ENCODE measurements around the gene UBE2G2.

Gene UBE2G2

DNA sequence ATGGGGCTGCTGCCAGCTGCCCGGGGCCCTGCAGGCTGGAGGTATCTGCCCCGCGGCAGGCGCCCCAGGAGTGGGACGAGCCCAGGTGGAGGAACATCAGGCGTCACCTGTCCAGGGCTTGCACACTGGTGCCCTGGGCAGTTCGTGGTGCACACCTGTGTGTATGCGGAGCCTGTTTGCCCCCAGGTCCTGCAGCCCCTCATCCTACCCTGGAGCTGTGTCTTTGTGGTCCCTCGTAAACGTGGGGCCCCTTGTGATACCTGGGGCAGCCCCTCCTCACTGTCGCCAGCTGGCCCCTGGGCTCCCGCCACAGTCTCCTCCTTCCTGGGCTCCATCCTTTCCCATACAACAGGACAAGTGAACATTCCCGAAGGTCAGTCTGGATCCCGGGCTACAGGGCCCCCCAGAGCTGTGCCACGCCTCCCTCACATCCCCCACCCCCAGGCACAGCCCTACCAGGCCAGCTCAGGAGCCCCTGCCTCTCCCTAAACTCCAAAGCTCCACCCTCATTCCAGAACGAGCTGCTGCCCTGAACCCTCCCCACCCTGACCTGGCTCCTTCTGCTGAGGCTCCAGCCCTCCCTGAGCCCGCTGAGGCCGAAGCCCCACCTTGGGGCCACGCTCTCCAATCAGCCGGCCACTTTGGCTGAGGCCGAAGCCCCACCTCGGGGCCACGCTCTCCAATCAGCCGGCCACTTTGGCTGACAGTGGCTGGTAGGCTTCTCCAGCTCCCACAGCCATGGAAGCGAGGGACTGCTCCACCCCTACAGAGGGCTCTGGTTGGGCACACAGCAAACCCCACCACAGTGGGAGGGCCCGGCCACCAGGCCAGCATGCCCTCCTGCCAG is 42.6 kb downstream of the UBE2G2 start:
- TF ChIP-seq, protein P1, sequence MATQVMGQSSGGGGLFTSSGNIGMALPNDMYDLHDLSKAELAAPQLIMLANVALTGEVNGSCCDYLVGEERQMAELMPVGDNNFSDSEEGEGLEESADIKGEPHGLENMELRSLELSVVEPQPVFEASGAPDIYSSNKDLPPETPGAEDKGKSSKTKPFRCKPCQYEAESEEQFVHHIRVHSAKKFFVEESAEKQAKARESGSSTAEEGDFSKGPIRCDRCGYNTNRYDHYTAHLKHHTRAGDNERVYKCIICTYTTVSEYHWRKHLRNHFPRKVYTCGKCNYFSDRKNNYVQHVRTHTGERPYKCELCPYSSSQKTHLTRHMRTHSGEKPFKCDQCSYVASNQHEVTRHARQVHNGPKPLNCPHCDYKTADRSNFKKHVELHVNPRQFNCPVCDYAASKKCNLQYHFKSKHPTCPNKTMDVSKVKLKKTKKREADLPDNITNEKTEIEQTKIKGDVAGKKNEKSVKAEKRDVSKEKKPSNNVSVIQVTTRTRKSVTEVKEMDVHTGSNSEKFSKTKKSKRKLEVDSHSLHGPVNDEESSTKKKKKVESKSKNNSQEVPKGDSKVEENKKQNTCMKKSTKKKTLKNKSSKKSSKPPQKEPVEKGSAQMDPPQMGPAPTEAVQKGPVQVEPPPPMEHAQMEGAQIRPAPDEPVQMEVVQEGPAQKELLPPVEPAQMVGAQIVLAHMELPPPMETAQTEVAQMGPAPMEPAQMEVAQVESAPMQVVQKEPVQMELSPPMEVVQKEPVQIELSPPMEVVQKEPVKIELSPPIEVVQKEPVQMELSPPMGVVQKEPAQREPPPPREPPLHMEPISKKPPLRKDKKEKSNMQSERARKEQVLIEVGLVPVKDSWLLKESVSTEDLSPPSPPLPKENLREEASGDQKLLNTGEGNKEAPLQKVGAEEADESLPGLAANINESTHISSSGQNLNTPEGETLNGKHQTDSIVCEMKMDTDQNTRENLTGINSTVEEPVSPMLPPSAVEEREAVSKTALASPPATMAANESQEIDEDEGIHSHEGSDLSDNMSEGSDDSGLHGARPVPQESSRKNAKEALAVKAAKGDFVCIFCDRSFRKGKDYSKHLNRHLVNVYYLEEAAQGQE (IDR thresholded peaks at IDR 0.05; ENCODE audit: insufficient read depth in 1 of 2, low read depth in 2 of 2, low read length in 2 of 2) = no peak
- TF ChIP-seq FOXP2 (optimal IDR thresholded peaks at IDR 0.05; ENCODE audit: borderline replicate concordance, extremely low read depth, extremely low read length, insufficient read depth) (no peak), TAF1 (IDR thresholded peaks at IDR 0.05; ENCODE audit: borderline replicate concordance, insufficient read depth, low read length) (no peak), SIN3A (IDR thresholded peaks at IDR 0.05; ENCODE audit: borderline replicate concordance, insufficient read depth, low read length) (no peak), POLR2AphosphoS5 (IDR thresholded peaks at IDR 0.05; ENCODE audit: low read depth, low read length) (no peak)

DNA sequence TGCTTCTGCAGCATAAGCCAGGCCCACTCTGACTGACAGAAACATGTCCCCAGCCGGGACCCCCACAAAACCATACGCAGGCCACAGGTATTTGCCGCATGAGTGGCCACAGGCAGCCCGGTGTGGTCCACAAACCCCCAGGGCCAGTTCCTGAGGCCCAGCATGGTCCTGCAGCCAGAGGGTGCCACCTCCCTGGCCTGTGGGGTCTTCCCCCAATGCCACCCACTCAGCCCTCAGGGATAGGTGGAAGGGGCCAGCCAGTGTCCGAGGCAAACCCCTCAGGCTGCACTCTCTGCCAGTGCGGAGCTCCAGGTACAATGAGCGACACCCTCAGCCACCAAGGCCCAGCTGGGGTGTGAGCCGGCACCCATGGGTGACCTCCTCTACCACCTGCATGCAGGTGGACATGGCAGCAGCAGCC is 43.5 kb downstream of the UBE2G2 start:
- TF ChIP-seq SIN3A (IDR thresholded peaks at IDR 0.05; ENCODE audit: borderline replicate concordance, insufficient read depth, low read length) (no peak), TAF1 (IDR thresholded peaks at IDR 0.05; ENCODE audit: borderline replicate concordance, insufficient read depth, low read length) (no peak), POLR2AphosphoS5 (IDR thresholded peaks at IDR 0.05; ENCODE audit: low read depth, low read length) (no peak), FOXP2 (optimal IDR thresholded peaks at IDR 0.05; ENCODE audit: borderline replicate concordance, extremely low read depth, extremely low read length, insufficient read depth) (no peak)
- TF ChIP-seq, protein P1 (IDR thresholded peaks at IDR 0.05; ENCODE audit: insufficient read depth in 1 of 2, low read depth in 2 of 2, low read length in 2 of 2) = no peak

DNA sequence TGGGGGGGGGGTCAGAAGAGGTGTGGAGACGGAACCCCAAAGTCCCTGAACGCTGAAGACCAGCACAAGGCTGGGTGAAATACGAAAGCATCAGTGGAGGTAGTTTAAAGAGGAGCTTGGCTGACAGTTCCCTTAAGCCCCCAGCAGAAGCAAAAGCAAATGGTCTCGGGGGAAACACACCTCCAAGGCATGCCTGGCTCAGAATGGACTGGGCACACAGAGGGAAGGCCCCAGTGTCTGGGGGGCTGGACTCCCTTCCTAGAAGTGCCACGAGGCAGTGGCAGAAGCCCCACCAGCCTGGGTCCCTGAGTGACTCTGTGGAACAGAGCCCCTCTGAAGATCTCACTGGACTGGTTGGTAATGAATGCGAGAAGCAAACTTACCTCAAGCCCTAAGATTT is 43.9 kb downstream of the UBE2G2 start:
- TF ChIP-seq POLR2AphosphoS5 (IDR thresholded peaks at IDR 0.05; ENCODE audit: low read depth, low read length) = no peak
- no peak for TF ChIP-seq SIN3A (IDR thresholded peaks at IDR 0.05; ENCODE audit: borderline replicate concordance, insufficient read depth, low read length)
- no peak for TF ChIP-seq TAF1 (IDR thresholded peaks at IDR 0.05; ENCODE audit: borderline replicate concordance, insufficient read depth, low read length)
- TF ChIP-seq, protein P1 (IDR thresholded peaks at IDR 0.05; ENCODE audit: insufficient read depth in 1 of 2, low read depth in 2 of 2, low read length in 2 of 2) = no peak
- TF ChIP-seq FOXP2 (optimal IDR thresholded peaks at IDR 0.05; ENCODE audit: borderline replicate concordance, extremely low read depth, extremely low read length, insufficient read depth) = no peak

DNA sequence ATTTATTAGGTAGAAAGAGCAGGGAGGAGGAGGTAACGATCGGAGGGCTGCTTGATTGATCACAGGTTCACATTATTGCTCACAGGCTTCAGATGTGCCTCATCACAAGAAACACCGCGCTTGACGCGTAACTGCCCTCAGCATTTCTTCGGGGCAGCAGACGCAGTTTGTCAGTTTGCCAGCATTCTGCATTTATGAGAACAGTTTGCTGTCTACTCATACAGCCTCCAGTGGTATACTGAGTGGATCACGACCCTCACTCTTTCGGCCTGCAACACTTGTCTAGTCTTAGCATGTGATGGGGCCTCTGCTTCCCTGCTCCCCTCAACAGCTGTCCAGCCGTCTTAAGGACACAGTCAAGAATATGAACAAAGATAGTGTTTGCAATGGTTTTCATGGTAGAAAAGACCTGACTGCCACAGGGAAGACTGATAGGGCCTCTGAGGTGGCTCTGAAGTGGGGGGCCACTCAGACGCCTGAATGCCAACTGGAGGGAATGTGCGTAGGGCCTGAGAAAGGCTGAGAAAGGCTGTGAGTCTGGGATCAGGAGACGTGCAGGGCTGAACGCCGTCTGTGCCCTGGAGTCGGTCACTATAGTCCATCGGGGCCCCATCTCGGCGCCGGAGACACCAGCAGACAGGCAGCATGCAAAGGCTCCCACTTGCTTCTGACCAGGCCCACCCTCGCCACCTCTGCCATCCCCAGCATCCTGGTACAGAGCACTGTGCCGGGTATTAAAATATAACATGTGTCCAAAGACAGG is 45.0 kb downstream of the UBE2G2 start:
- no peak for TF ChIP-seq POLR2AphosphoS5 (IDR thresholded peaks at IDR 0.05; ENCODE audit: low read depth, low read length)
- TF ChIP-seq, protein P1 (IDR thresholded peaks at IDR 0.05; ENCODE audit: insufficient read depth in 1 of 2, low read depth in 2 of 2, low read length in 2 of 2) = no peak
